GM18951 (cell line): ENCODE results near the gene KAT8.

Experiments
- POLR2A ChIP-seq: IDR thresholded peaks from 4 replicates; pipeline ENCODE4 v1.6.1; 2011; ENCODE audit warnings: mild to moderate bottlenecking; ENCODE audit not compliant: insufficient read length, insufficient read depth; ENCODE audit errors: extremely low read depth
- in situ Hi-C: fragments of 300-500 bp; cut with MboI; formaldehyde crosslinking; loops from one replicate; pipeline ENCODE4 v1.12.0; 2022; ENCODE audit warnings: low sequenced_read_pairs, mixed read lengths, inconsistent platforms; ENCODE audit not compliant: unreplicated experiment

Gene KAT8

GRCh38 chr16:31127182-31127581, 9.7 kb downstream of the KAT8 start:
- in situ Hi-C loops = no loop called here

GRCh38 chr16:31128711-31129567, 11.5 kb downstream of the KAT8 start:
- no peak for TF ChIP-seq POLR2A
- in situ Hi-C loops = no loop called here

More at GRCh38 chr16:31127182-31127581, 9.7 kb downstream of the KAT8 start:
- TF ChIP-seq POLR2A = no peak

- in situ Hi-C loops = no loop called here
- no peak for TF ChIP-seq POLR2A
Measured at GRCh38 chr16:31129568-31130335, 12.3 kb downstream of the KAT8 start.

- no peak for TF ChIP-seq POLR2A
- in situ Hi-C loops = no loop called here
Measured at GRCh38 chr16:31130336-31130891, 12.9 kb downstream of the KAT8 start.

GRCh38 chr16:31130899-31131298, 13.4 kb downstream of the KAT8 start:
- no peak for TF ChIP-seq POLR2A
- in situ Hi-C loops = no loop called here

GRCh38 chr16:31131416-31131815, 14.0 kb downstream of the KAT8 start:
- in situ Hi-C loops = no loop called here
- no peak for TF ChIP-seq POLR2A

- in situ Hi-C loops = no loop called here
- no peak for TF ChIP-seq POLR2A
Measured at GRCh38 chr16:31131841-31132271, 14.4 kb downstream of the KAT8 start.

GRCh38 chr16:31132303-31132979, 15.0 kb downstream of the KAT8 start:
- no peak for TF ChIP-seq POLR2A
- in situ Hi-C loops = no loop called here

GRCh38 chr16:31133046-31133501, 15.6 kb downstream of the KAT8 start:
- TF ChIP-seq POLR2A = no peak
- in situ Hi-C loops = no loop called here

- in situ Hi-C loops = no loop called here
- no peak for TF ChIP-seq POLR2A
Measured at GRCh38 chr16:31134091-31134571, 16.7 kb downstream of the KAT8 start.

GRCh38 chr16:31134625-31135534, 17.4 kb downstream of the KAT8 start:
- TF ChIP-seq POLR2A = no peak
- in situ Hi-C loops = no loop called here
